Ramos (cell line): ENCODE results near the gene ROPN1L.
"Not testable (repeated sequence)": the region's sequence is repeated elsewhere in the genome, so short reads cannot be mapped to it uniquely, and the experiment has no call there.

Experiments used
- in situ Hi-C: fragments of 300-500 bp; cut with MboI; formaldehyde crosslinking; loops from one replicate; pipeline ENCODE4 v1.14.3; 2022; ENCODE audit warnings: low sequenced_read_pairs; ENCODE audit not compliant: unreplicated experiment

Gene ROPN1L

GRCh38 chr5:10497554-10497953 is 55.9 kb downstream of the ROPN1L start:
- in situ Hi-C loops: no loop called here

- in situ Hi-C loops: no loop called here
Observed at GRCh38 chr5:10498350-10498749, 56.7 kb downstream of the ROPN1L start.

- in situ Hi-C loops: no loop called here
Observed at GRCh38 chr5:10499066-10499465, 57.4 kb downstream of the ROPN1L start.

GRCh38 chr5:10499776-10500175 is 58.1 kb downstream of the ROPN1L start:
- in situ Hi-C loops: no loop called here

- in situ Hi-C loops: no loop called here
Observed at GRCh38 chr5:10500669-10501068, 59.0 kb downstream of the ROPN1L start.

- in situ Hi-C loops: no loop called here
Observed at GRCh38 chr5:10501554-10502075, 59.9 kb downstream of the ROPN1L start.

- in situ Hi-C loops: no loop called here
Observed at GRCh38 chr5:10502130-10502529, 60.5 kb downstream of the ROPN1L start.

- in situ Hi-C loops: no loop called here
Observed at GRCh38 chr5:10502578-10502977, 60.9 kb downstream of the ROPN1L start.

- in situ Hi-C loops: no loop called here
Observed at GRCh38 chr5:10503321-10503720, 61.6 kb downstream of the ROPN1L start.

- in situ Hi-C loops: no loop called here
Observed at GRCh38 chr5:10503997-10504793, 62.5 kb downstream of the ROPN1L start.

- in situ Hi-C loops: no loop called here
Observed at GRCh38 chr5:10505517-10506095, 63.9 kb downstream of the ROPN1L start.

- in situ Hi-C loops: no loop called here
Observed at GRCh38 chr5:10506535-10506934, 64.9 kb downstream of the ROPN1L start.

- in situ Hi-C loops: no loop called here
Observed at GRCh38 chr5:10507575-10508096, 66.0 kb downstream of the ROPN1L start.

- in situ Hi-C loops: no loop called here
Observed at GRCh38 chr5:10509575-10509974, 67.9 kb downstream of the ROPN1L start.

- in situ Hi-C loops: no loop called here
Observed at GRCh38 chr5:10511741-10512640, 70.3 kb downstream of the ROPN1L start.

- in situ Hi-C loops: no loop called here
Observed at GRCh38 chr5:10513501-10514442, 72.1 kb downstream of the ROPN1L start.

- in situ Hi-C loops: not testable (repeated sequence)
Observed at GRCh38 chr5:10514572-10514971, 72.9 kb downstream of the ROPN1L start.
